Gastrocnemius medialis (tissue), 4 donors: Measurements from ENCODE around the gene FFAR3. TPM values are rescaled to one million over a fixed set of nuclear protein-coding genes. Genes with fewer than 3 reads are reported as not detected.

Experiments
- ATAC-seq, 2 donors: fragments of 150-250 bp; one replicate each; pipeline ENCODE4 v1.9.1; 2016
- DNase-seq, 2 donors: peaks; one replicate each; pipeline ENCODE4 v3.0.0-alpha.2; 2019
- H3K27ac ChIP-seq, 4 donors: fragments of 200-600 bp; sonication (generic); 1 replicate in 1 of 4; 2 replicates in 3 of 4; pipeline ENCODE4 v1.5.1; 2016 to 2018; ENCODE audit warnings: mild to moderate bottlenecking in 2 of 4, moderate library complexity in 1 of 4
- H3K27me3 ChIP-seq, 3 donors: fragments of 200-600 bp; sonication (generic) in 2 of 3; 1 replicate in 1 of 3; 2 replicates in 2 of 3; pipeline versions ENCODE4 v1.5.1 to v1.6.0; 2016 to 2019; ENCODE audit warnings: mild to moderate bottlenecking in 1 of 3, moderate library complexity in 1 of 3
- H3K36me3 ChIP-seq, 2 donors: fragments of 200-600 bp; sonication (generic) in 1 of 2; one replicate each; pipeline ENCODE4 v1.5.1; 2017 to 2018
- H3K4me1 ChIP-seq, 2 donors: fragments of 200-600 bp; sonication (generic) in 1 of 2; one replicate each; pipeline ENCODE4 v1.5.1; 2016 to 2017; ENCODE audit warnings: mild to moderate bottlenecking in 2 of 2
- H3K4me3 ChIP-seq, 4 donors: fragments of 200-600 bp; sonication (generic) in 3 of 4; 1 replicate in 1 of 4; 2 replicates in 3 of 4; pipeline ENCODE4 v1.5.1; 2016 to 2019; ENCODE audit warnings: mild to moderate bottlenecking in 2 of 4
- H3K9me3 ChIP-seq, 3 donors: fragments of 200-600 bp; sonication (generic) in 2 of 3; 1 replicate in 1 of 3; 2 replicates in 2 of 3; pipeline ENCODE4 v1.5.1; 2016 to 2019
- CTCF ChIP-seq, 5 experiments: fragments of 450-650 bp in 3 of 5; fragments of 200-600 bp in 2 of 5; sonication (generic) in 2 of 5; IDR thresholded peaks in 4 of 5; conservative IDR thresholded peaks in 1 of 5; 1 replicate in 4 of 5; 2 replicates in 1 of 5; pipeline ENCODE4 v1.5.1; 2016 to 2019; ENCODE audit warnings: antibody characterized with exemption in 5 of 5, mild to moderate bottlenecking in 3 of 5, moderate library complexity in 3 of 5
- POLR2A ChIP-seq, 2 donors: fragments of 450-650 bp; IDR thresholded peaks; one replicate each; pipeline ENCODE4 v1.6.1; 2017; ENCODE audit warnings: antibody characterized with exemption in 2 of 2, mild to moderate bottlenecking in 2 of 2, moderate library complexity in 2 of 2
- in situ Hi-C, 4 donors: fragments of 200-750 bp; cut with MboI; loops; one replicate each; pipeline versions ENCODE4 v1.15.0 to v1.8.0; 2017; ENCODE audit warnings: low sequenced_read_pairs in 4 of 4
- intact Hi-C: fragments of 100-400 bp; cut with DNase I; formaldehyde crosslinking; loops from one replicate; pipeline ENCODE4 v1.15.1; 2023; ENCODE audit warnings: low total_unique reads
- total RNA-seq, 4 donors: library from RNA; depleted of rRNA; stranded (reverse); fragments of >200 nt; gene quantifications; one replicate each; pipeline versions ENCODE4 v1.1.0 to v1.2.3, GENCODE V29; 2016

FFAR3 gene
- total RNA-seq, 4 donors from 2014 or later: not detected

- Histone ChIP-seq H3K27me3 (no peaks in the 10 kb centered on the region), H3K36me3 (no peaks in the 10 kb centered on the region), H3K27ac (no peak overlapping the region), H3K9me3 (no peaks in the 10 kb centered on the region), H3K4me1 (no peaks in the 10 kb centered on the region), H3K4me3 (no peak overlapping the region)
- DNase-seq (no peak), ATAC-seq (no peak)
- intact Hi-C loops (no loop called here), in situ Hi-C loops (loop anchor here in 1 of 4 donors (10.0 kb wide), 1 partner anchor 153 kb away; the partner anchor contains the start of gene KRTDAP)
- TF ChIP-seq POLR2A (IDR thresholded peaks at IDR 0.05): no peak
- TF ChIP-seq CTCF (IDR thresholded peaks at IDR 0.05 in 4 of 5, conservative IDR thresholded peaks at IDR 0.05 in 1 of 5): no peak
Measured at GRCh38 chr19:35341565-35342225, 16.6 kb upstream of the FFAR3 start.

GRCh38 chr19:35342430-35342829 is 15.8 kb upstream of the FFAR3 start:
- ATAC-seq (no peak), DNase-seq (no peak)
- H3K9me3 ChIP-seq: no peaks in the 10 kb centered on the region
- TF ChIP-seq POLR2A (IDR thresholded peaks at IDR 0.05) (no peak), CTCF (IDR thresholded peaks at IDR 0.05 in 4 of 5, conservative IDR thresholded peaks at IDR 0.05 in 1 of 5) (no peak)
- H3K4me1 ChIP-seq: no peaks in the 10 kb centered on the region
- intact Hi-C loops (no loop called here), in situ Hi-C loops (loop anchor here in 1 of 4 donors (10.0 kb wide), 1 partner anchor 152 kb away; the partner anchor contains the start of gene KRTDAP)
- H3K4me3 ChIP-seq: no peak overlapping the region
- no peaks in the 10 kb centered on the region for H3K36me3 ChIP-seq
- H3K27ac ChIP-seq: no peak overlapping the region
- no peaks in the 10 kb centered on the region for H3K27me3 ChIP-seq

- no peak overlapping the region for H3K4me3 ChIP-seq
- no peaks in the 10 kb centered on the region for H3K36me3 ChIP-seq
- intact Hi-C loops: no loop called here
- H3K27me3 ChIP-seq: no peaks in the 10 kb centered on the region
- H3K4me1 ChIP-seq: no peaks in the 10 kb centered on the region
- H3K27ac ChIP-seq: no peak overlapping the region
- no peak for ATAC-seq
- DNase-seq: no peak
- in situ Hi-C loops: loop anchor here in 1 of 4 donors (10.0 kb wide), 1 partner anchor 150 kb away; the partner anchor contains the start of gene KRTDAP
- TF ChIP-seq POLR2A (IDR thresholded peaks at IDR 0.05): no peak
- TF ChIP-seq CTCF (IDR thresholded peaks at IDR 0.05 in 4 of 5, conservative IDR thresholded peaks at IDR 0.05 in 1 of 5): no peak
- H3K9me3 ChIP-seq: no peaks in the 10 kb centered on the region
Measured at GRCh38 chr19:35344511-35345031, 13.7 kb upstream of the FFAR3 start.

- intact Hi-C loops (no loop called here), in situ Hi-C loops (loop anchor here in 1 of 4 donors (10.0 kb wide), 1 partner anchor 149 kb away; the partner anchor contains the start of gene KRTDAP)
- ATAC-seq (no peak), DNase-seq (no peak)
- TF ChIP-seq CTCF (IDR thresholded peaks at IDR 0.05 in 4 of 5, conservative IDR thresholded peaks at IDR 0.05 in 1 of 5): no peak
- no peak for TF ChIP-seq POLR2A (IDR thresholded peaks at IDR 0.05)
- Histone ChIP-seq H3K4me1 (no peaks in the 10 kb centered on the region), H3K9me3 (no peaks in the 10 kb centered on the region), H3K27me3 (no peaks in the 10 kb centered on the region), H3K36me3 (no peaks in the 10 kb centered on the region), H3K4me3 (no peak overlapping the region), H3K27ac (no peak overlapping the region)
Measured at GRCh38 chr19:35345671-35346111, 12.6 kb upstream of the FFAR3 start.
